Hepatocyte (in vitro differentiated cells): Measurements from ENCODE around the gene RAN. TPM values are rescaled to one million over a fixed set of nuclear protein-coding genes. Genes with fewer than 3 reads are reported as not detected.

Source experiments
- DNase-seq: peaks from one replicate; pipeline ENCODE4 v3.0.0-alpha.2; 2016; ENCODE audit warnings: low spot score
- H2AFZ ChIP-seq: fragments of 200-600 bp; sonication (generic); 2 replicates; pipeline ENCODE4 v1.6.0; 2016; ENCODE audit warnings: antibody characterized with exemption, mild to moderate bottlenecking
- H3K27ac ChIP-seq: fragments of 200-600 bp; sonication (generic); 2 replicates; pipeline ENCODE4 v1.5.1; 2016; ENCODE audit warnings: mild to moderate bottlenecking
- H3K27me3 ChIP-seq: fragments of 200-600 bp; sonication (generic); 2 replicates; pipeline ENCODE4 v1.6.1; 2016
- H3K36me3 ChIP-seq: fragments of 200-600 bp; sonication (generic); replicated peaks from 2 replicates; pipeline ENCODE4 v1.5.1; 2016; ENCODE audit warnings: low read depth; ENCODE audit not compliant: insufficient read depth
- H3K4me1 ChIP-seq: fragments of 200-600 bp; sonication (generic); 2 replicates; pipeline ENCODE4 v1.5.1; 2016; ENCODE audit warnings: mild to moderate bottlenecking, moderate library complexity; ENCODE audit not compliant: insufficient read depth
- H3K4me2 ChIP-seq: fragments of 200-600 bp; sonication (generic); 2 replicates; pipeline ENCODE4 v1.6.0; 2016
- H3K4me3 ChIP-seq: fragments of 200-600 bp; sonication (generic); 2 replicates; pipeline ENCODE4 v1.5.1; 2016; ENCODE audit warnings: mild to moderate bottlenecking
- H3K79me2 ChIP-seq: fragments of 200-600 bp; sonication (generic); 2 replicates; pipeline ENCODE4 v1.6.0; 2017; ENCODE audit warnings: mild to moderate bottlenecking
- H3K9me2 ChIP-seq: fragments of 200-600 bp; sonication (generic); replicated peaks from 2 replicates; pipeline ENCODE4 v1.6.0; 2017; ENCODE audit warnings: mild to moderate bottlenecking; ENCODE audit not compliant: insufficient read depth
- H3K9me3 ChIP-seq: fragments of 200-600 bp; sonication (generic); 2 replicates; pipeline ENCODE4 v1.5.1; 2016; ENCODE audit warnings: low read depth, mild to moderate bottlenecking
- H4K20me1 ChIP-seq: fragments of 200-600 bp; sonication (generic); 2 replicates; pipeline ENCODE4 v1.6.0; 2016; ENCODE audit warnings: mild to moderate bottlenecking; ENCODE audit not compliant: insufficient read depth, poor library complexity, severe bottlenecking
- EZH2 ChIP-seq: fragments of 200-600 bp; sonication (generic); IDR thresholded peaks from 2 replicates; pipeline ENCODE4 v1.6.1; 2016; ENCODE audit warnings: antibody characterized with exemption, mild to moderate bottlenecking, borderline replicate concordance
- EZH2phosphoT487 ChIP-seq: fragments of 200-600 bp; sonication (generic); IDR thresholded peaks from one replicate; pipeline ENCODE4 v1.6.1; 2018; ENCODE audit warnings: antibody characterized with exemption, mild to moderate bottlenecking, low read depth, moderate library complexity; ENCODE audit not compliant: unreplicated experiment, severe bottlenecking
- WGBS: methylation state at CpG from one replicate; pipeline ENCODE4 v1.1.6; 2016; ENCODE audit warnings: low lambda C conversion rate; ENCODE audit errors: missing lambda C conversion rate; 5-methylcytosine and 5-hydroxymethylcytosine counted together
- polyA plus RNA-seq: library from polyadenylated mRNA; unstranded; fragments of >200 nt; fragmentation: Nextera tagmentation; extraction: Ambion mirVana; gene quantifications from 2 replicates; pipeline ENCODE4 v1.2.1, GENCODE V29; 2016
- total RNA-seq: library from RNA; depleted of rRNA; stranded (reverse); fragments of >200 nt; gene quantifications from 2 replicates; pipeline ENCODE4 v1.2.3, GENCODE V29; 2014
- TF ChIP-seq, protein P1 (sequence below): fragments of 200-600 bp; sonication (generic); IDR thresholded peaks from 2 replicates; pipeline ENCODE4 v1.5.1; 2016; ENCODE audit warnings: antibody characterized with exemption, mild to moderate bottlenecking; ENCODE audit not compliant: poor library complexity

RAN gene
- total RNA-seq: 292 and 300 TPM in 2 replicates
- polyA plus RNA-seq: 660 and 673 TPM in 2 replicates

DNA sequence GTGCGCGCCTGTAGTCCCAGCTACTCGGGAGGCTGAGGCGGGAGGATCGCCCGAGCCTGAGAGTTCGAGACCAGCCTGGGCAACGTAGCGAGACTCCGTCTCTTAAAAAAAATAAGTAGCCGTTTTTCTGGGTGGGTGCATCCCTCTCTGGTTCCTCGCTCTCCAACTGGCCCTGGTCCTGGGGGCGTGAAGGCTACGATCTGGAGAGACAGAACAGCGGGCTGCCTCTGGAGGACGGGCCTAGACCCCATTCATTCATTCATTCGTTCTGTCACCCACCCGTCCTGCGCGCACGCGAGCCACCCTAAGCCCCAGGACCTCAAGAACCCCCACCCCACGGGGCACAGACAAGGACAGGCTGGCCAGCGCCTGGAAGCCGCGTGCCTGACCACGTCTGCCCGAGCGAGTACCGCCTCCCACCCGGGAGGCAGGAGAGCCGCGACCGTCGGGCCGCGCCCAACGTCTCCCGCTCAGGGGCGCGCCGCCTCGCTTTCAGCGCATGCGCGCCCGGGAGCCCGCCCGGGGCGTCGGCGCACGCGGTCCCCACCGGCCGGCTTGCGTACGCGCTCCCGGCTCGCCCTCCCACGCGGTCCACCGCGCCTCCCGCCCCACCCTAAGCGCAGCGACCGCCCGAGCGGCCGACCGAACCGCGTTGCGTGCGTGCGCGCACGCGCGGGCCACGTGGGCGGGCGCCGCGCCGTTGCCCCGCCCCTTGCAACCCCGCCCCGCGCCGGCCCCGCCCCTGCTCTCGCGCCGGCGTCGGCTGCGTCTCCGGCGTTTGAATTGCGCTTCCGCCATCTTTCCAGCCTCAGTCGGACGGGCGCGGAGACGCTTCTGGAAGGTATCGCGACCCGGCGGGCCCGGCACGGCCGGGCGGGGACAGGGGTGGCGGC, at the start of gene RAN:
TSS of gene RAN (plus strand) at position 781 of the 893 bp plus-strand sequence. CDS start 528 bp downstream, outside the sequence.
- Histone ChIP-seq H3K9me2 (no peaks in the 10 kb centered on the region), H3K79me2 (peaks cover 30% of the 10 kb centered on the region), H3K27ac (peak within 1 kb of the TSS; percentile 97), H4K20me1 (peaks cover 31% of the 10 kb centered on the region), H2AFZ (peak within 1 kb of the TSS; percentile 84), H3K27me3 (no peaks in the 10 kb centered on the region), H3K4me3 (peak within 1 kb of the TSS; percentile 78), H3K4me2 (peak within 1 kb of the TSS; percentile 93), H3K9me3 (no peaks in the 10 kb centered on the region), H3K36me3 (peaks cover 5% of the 10 kb centered on the region), H3K4me1 (peaks cover 6% of the 10 kb centered on the region)
- WGBS: 13% methylated on average over 68 of the region's 118 CpGs
- DNase-seq: peak; percentile 98
- TF ChIP-seq EZH2phosphoT487 (no peak), EZH2 (no peak)
- TF ChIP-seq, protein P1, sequence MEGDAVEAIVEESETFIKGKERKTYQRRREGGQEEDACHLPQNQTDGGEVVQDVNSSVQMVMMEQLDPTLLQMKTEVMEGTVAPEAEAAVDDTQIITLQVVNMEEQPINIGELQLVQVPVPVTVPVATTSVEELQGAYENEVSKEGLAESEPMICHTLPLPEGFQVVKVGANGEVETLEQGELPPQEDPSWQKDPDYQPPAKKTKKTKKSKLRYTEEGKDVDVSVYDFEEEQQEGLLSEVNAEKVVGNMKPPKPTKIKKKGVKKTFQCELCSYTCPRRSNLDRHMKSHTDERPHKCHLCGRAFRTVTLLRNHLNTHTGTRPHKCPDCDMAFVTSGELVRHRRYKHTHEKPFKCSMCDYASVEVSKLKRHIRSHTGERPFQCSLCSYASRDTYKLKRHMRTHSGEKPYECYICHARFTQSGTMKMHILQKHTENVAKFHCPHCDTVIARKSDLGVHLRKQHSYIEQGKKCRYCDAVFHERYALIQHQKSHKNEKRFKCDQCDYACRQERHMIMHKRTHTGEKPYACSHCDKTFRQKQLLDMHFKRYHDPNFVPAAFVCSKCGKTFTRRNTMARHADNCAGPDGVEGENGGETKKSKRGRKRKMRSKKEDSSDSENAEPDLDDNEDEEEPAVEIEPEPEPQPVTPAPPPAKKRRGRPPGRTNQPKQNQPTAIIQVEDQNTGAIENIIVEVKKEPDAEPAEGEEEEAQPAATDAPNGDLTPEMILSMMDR: no peak

DNA sequence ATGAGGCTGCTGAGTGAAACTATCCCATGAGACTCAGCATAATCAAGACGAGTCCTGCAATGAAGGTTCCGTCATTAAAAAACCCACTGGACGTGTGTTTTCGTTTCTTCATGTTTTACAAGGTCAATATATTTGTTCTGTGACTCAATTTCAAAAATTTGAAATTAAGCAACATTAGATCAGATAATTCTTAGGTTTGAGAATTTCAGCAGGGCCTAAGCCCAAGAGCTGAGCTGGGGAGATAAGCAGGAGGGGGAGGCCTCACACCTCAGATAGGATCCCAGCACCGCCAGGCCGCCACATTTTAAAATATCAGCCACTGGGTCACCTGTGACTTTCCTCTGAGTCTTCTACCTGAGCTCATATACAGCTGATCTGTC, 46.1 kb upstream of the RAN start:
- no peak overlapping the region for H3K4me2 ChIP-seq
- peaks cover 3% of the 10 kb centered on the region for H4K20me1 ChIP-seq
- H3K4me3 ChIP-seq: no peak overlapping the region
- peaks cover 8% of the 10 kb centered on the region for H3K4me1 ChIP-seq
- DNase-seq: no peak
- H3K27me3 ChIP-seq: no peaks in the 10 kb centered on the region
- no peak for TF ChIP-seq EZH2
- no peak for TF ChIP-seq EZH2phosphoT487
- TF ChIP-seq, protein P1: no peak
- no peak overlapping the region for H2AFZ ChIP-seq
- peaks cover 11% of the 10 kb centered on the region for H3K79me2 ChIP-seq
- H3K27ac ChIP-seq: no peak overlapping the region
- H3K9me3 ChIP-seq: no peaks in the 10 kb centered on the region
- no peaks in the 10 kb centered on the region for H3K36me3 ChIP-seq
- H3K9me2 ChIP-seq: no peaks in the 10 kb centered on the region
- 88% methylated on average over 6 of the region's 6 CpGs for WGBS

DNA sequence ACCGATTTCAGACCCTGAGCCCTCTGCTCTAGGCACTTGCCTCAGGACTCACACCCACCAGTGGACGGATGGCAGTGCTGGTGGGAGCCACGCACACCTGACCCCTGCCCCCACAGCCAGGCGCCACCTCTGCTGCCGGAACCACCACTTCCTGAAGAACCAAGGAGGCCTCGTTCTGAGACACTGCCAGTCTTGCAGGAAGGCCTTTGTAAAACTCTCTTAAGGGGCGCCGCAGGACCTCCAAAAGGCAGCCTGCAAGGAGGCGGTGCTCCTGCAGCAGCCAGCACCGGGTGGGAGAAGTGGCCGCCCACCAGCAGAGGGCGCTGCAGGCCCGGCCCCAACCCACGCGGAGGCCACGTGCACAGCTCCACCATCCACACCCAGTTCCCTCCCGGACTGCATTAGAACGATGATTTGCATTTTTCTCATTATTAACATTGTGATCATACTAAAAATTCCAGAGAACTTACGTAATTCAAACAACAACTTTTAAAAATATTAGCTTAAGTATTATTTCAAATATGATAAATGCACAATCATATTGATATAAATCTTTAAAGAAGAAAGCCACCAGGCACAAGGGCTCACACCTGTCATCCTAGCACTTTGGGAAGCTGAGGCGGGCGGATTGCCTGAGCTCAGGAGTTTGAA, 45.6 kb upstream of the RAN start:
- WGBS: 78% methylated on average over 21 of the region's 21 CpGs
- H3K4me3 ChIP-seq: no peak overlapping the region
- H2AFZ ChIP-seq: no peak overlapping the region
- TF ChIP-seq, protein P1: peak; percentile 60
- TF ChIP-seq EZH2phosphoT487: no peak
- no peak for TF ChIP-seq EZH2
- peaks cover 11% of the 10 kb centered on the region for H3K79me2 ChIP-seq
- H3K4me2 ChIP-seq: no peak overlapping the region
- H4K20me1 ChIP-seq: peaks cover 3% of the 10 kb centered on the region
- peaks cover 13% of the 10 kb centered on the region for H3K4me1 ChIP-seq
- H3K36me3 ChIP-seq: no peaks in the 10 kb centered on the region
- no peaks in the 10 kb centered on the region for H3K27me3 ChIP-seq
- H3K9me3 ChIP-seq: no peaks in the 10 kb centered on the region
- no peaks in the 10 kb centered on the region for H3K9me2 ChIP-seq
- DNase-seq: peak; percentile 48
- H3K27ac ChIP-seq: no peak overlapping the region
